ENCODE measurements around the gene FIGN.

DNA sequence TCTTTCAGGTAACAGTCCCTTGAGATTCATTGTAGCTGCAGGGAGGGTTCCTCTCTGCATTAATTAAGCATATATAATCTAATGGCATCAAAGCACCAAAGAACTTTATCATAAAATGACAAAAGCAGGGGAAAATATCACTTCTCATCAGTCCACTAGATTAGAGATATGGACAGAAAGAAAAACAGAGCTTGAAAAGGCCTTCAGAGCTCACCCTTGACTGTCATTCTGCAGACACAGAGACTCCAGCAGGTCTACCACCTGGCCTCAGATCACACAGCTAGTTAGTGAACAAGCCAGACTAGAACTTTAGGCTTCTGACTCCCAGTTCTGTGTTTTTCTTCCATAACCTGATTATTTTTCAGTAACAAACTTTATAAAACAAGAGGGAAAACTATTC lies 88.5 kb downstream of the FIGN start:
- TF ChIP-seq, protein P1, sequence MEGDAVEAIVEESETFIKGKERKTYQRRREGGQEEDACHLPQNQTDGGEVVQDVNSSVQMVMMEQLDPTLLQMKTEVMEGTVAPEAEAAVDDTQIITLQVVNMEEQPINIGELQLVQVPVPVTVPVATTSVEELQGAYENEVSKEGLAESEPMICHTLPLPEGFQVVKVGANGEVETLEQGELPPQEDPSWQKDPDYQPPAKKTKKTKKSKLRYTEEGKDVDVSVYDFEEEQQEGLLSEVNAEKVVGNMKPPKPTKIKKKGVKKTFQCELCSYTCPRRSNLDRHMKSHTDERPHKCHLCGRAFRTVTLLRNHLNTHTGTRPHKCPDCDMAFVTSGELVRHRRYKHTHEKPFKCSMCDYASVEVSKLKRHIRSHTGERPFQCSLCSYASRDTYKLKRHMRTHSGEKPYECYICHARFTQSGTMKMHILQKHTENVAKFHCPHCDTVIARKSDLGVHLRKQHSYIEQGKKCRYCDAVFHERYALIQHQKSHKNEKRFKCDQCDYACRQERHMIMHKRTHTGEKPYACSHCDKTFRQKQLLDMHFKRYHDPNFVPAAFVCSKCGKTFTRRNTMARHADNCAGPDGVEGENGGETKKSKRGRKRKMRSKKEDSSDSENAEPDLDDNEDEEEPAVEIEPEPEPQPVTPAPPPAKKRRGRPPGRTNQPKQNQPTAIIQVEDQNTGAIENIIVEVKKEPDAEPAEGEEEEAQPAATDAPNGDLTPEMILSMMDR (conservative IDR thresholded peaks at IDR 0.05; ENCODE audit: low read depth, low read length) = no peak
- TF ChIP-seq EZH2 (IDR thresholded peaks at IDR 0.05; ENCODE audit: low read length, unreplicated experiment) (no peak), EZH2phosphoT487 (IDR thresholded peaks at IDR 0.05; ENCODE audit: borderline replicate concordance, low read length) (no peak)
